ENCODE measurements around the gene NEDD9. TPM values are rescaled to one million over a fixed set of nuclear protein-coding genes. Genes with fewer than 3 reads are reported as not detected.

NEDD9 gene, protein sequence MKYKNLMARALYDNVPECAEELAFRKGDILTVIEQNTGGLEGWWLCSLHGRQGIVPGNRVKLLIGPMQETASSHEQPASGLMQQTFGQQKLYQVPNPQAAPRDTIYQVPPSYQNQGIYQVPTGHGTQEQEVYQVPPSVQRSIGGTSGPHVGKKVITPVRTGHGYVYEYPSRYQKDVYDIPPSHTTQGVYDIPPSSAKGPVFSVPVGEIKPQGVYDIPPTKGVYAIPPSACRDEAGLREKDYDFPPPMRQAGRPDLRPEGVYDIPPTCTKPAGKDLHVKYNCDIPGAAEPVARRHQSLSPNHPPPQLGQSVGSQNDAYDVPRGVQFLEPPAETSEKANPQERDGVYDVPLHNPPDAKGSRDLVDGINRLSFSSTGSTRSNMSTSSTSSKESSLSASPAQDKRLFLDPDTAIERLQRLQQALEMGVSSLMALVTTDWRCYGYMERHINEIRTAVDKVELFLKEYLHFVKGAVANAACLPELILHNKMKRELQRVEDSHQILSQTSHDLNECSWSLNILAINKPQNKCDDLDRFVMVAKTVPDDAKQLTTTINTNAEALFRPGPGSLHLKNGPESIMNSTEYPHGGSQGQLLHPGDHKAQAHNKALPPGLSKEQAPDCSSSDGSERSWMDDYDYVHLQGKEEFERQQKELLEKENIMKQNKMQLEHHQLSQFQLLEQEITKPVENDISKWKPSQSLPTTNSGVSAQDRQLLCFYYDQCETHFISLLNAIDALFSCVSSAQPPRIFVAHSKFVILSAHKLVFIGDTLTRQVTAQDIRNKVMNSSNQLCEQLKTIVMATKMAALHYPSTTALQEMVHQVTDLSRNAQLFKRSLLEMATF
- total RNA-seq (10 to 100 TPM; 21.8 to 38.0 (median 29.1) TPM), polyA plus RNA-seq (20.9 TPM)
- long read RNA-seq, donor 1, full-length matches to known transcripts: 2 of 47 reads
- long read RNA-seq, donor 1, partial matches to known transcripts: 31 of 47 reads
- long read RNA-seq, donor 1, other reads (novel, unspliced or antisense): 14 of 47 reads
- long read RNA-seq, donor 2, full-length matches to known transcripts: 1 of 9 reads
- long read RNA-seq, donor 2, partial matches to known transcripts: 7 of 9 reads
- long read RNA-seq, donor 2, other reads (novel, unspliced or antisense): 1 of 9 reads
- long read RNA-seq, donor 3, full-length matches to known transcripts: 5 of 121 reads
- long read RNA-seq, donor 3, partial matches to known transcripts: 86 of 121 reads
- long read RNA-seq, donor 3, other reads (novel, unspliced or antisense): 30 of 121 reads
- long read RNA-seq, donor 4, partial matches to known transcripts: 8 of 8 reads
- long read RNA-seq, donor 4, other reads (novel, unspliced or antisense): 0 of 8 reads

DNA sequence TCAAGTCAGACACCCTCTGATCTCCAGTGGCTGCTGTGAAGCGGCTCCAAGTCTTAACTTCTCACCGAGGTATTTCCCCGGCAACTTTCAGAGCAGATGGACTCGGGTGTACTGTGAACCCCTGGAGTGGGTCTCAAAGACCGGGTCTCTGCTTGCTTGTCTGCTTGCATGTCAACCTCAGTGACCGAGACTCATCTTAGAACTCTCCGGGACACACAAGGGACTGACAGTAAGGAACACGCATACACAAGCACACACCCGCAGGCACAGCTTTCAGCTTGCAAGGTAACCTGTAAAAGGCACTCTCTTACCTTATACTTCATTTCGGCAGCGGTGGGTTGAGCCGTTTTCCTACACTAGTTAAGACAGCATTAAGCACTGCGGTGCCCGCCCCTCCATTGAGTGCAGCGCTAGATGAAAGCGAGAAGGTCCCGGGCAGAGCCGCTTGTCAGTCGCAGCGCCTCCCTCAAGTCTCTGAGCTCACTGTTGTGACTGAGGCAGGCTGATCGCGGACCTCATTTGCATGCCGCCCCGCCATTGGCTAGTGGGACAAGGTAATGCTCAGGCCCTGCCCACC, at the start of gene NEDD9:
NEDD9 (minus strand) TSS at position 476 of the 577 bp plus-strand sequence; CDS start at position 323, 153 bp downstream.
- Histone ChIP-seq H3K4me1 (ENCODE audit: control insufficient read depth, insufficient read depth, low read length) (peaks cover 14% of the 10 kb centered on the region), H3K4me3 (ENCODE audit: low read length) (peak within 1 kb of the TSS; percentile 75), H3K27ac (ENCODE audit: low read length) (peak within 1 kb of the TSS; percentile 93), H3K27me3 (ENCODE audit: control insufficient read depth, insufficient read depth) (no peaks in the 10 kb centered on the region), H3K9me3 (ENCODE audit: control insufficient read depth, low read length) (no peaks in the 10 kb centered on the region)
- intact Hi-C loops (cut with DNase I): loop anchor here in 2 of 4 donors (5.0 to 10.0 kb wide), 2 partner anchors 60 to 123 kb away; no protein-coding TSS in a partner anchor
- WGBS: under 1% methylated on average over 24 of the region's 24 CpGs
- ATAC-seq: peak; percentile 98 to 99
- DNase-seq: peak; percentile 96 to 98 (median 96)

GRCh38 chr6:11282245-11282644, 49.8 kb upstream of the NEDD9 start:
- Histone ChIP-seq H3K4me3 (ENCODE audit: low read length) (no peak overlapping the region), H3K27ac (ENCODE audit: low read length) (no peak overlapping the region), H3K4me1 (ENCODE audit: control insufficient read depth, insufficient read depth, low read length) (peaks cover 5% of the 10 kb centered on the region), H3K9me3 (ENCODE audit: control insufficient read depth, low read length) (no peaks in the 10 kb centered on the region), H3K27me3 (ENCODE audit: control insufficient read depth, insufficient read depth) (no peaks in the 10 kb centered on the region)
- DNase-seq (no peak), ATAC-seq (no peak)
- WGBS: 92% methylated on average over 2 of the region's 2 CpGs
- intact Hi-C loops (cut with DNase I): no loop called here

- ATAC-seq (no peak), DNase-seq (no peak)
- Histone ChIP-seq H3K9me3 (ENCODE audit: control insufficient read depth, low read length) (no peaks in the 10 kb centered on the region), H3K4me3 (ENCODE audit: low read length) (no peak overlapping the region), H3K27me3 (ENCODE audit: control insufficient read depth, insufficient read depth) (no peaks in the 10 kb centered on the region), H3K4me1 (ENCODE audit: control insufficient read depth, insufficient read depth, low read length) (peaks cover 5% of the 10 kb centered on the region), H3K27ac (ENCODE audit: low read length) (no peak overlapping the region)
- WGBS: 95% methylated on average over 4 of the region's 4 CpGs
- intact Hi-C loops (cut with DNase I): no loop called here
Observed at GRCh38 chr6:11280394-11280793, 47.9 kb upstream of the NEDD9 start.

DNA sequence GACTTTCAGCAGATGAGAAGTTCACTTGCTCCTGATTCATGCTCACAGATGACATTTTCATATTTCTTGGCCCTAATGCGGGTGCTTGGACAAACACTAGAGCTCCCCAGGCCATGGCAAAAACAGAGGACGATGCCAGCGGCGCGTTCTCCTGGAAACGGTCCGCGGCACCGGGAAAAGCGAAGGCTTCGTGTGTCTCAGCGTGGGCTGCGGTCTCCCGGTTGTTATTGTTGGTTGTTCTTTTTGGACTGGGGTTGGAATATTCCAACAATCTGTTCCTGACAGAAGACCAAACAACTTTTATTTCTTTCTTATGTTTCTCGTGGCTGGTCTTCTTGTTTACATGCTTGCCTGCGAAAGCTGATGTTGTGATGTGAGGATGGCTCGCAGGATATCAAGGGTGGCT, 46.8 kb upstream of the NEDD9 start:
- Histone ChIP-seq H3K4me3 (ENCODE audit: low read length) (no peak overlapping the region), H3K9me3 (ENCODE audit: control insufficient read depth, low read length) (no peaks in the 10 kb centered on the region), H3K4me1 (ENCODE audit: control insufficient read depth, insufficient read depth, low read length) (peaks cover 5% of the 10 kb centered on the region), H3K27ac (ENCODE audit: low read length) (no peak overlapping the region), H3K27me3 (ENCODE audit: control insufficient read depth, insufficient read depth) (no peaks in the 10 kb centered on the region)
- ATAC-seq (no peak), DNase-seq (peak in 1 of 3 donors; percentile 54)
- 93% methylated on average over 17 of the region's 17 CpGs for WGBS
- intact Hi-C loops (cut with DNase I): no loop called here

GRCh38 chr6:11278207-11278559, 45.7 kb upstream of the NEDD9 start:
- no peaks in the 10 kb centered on the region for H3K27me3 ChIP-seq (ENCODE audit: control insufficient read depth, insufficient read depth)
- WGBS: 92% methylated on average over 6 of the region's 6 CpGs
- no peak for DNase-seq
- ATAC-seq: no peak
- no peaks in the 10 kb centered on the region for H3K9me3 ChIP-seq (ENCODE audit: control insufficient read depth, low read length)
- intact Hi-C loops (cut with DNase I): no loop called here
- no peak overlapping the region for H3K4me3 ChIP-seq (ENCODE audit: low read length)
- H3K4me1 ChIP-seq (ENCODE audit: control insufficient read depth, insufficient read depth, low read length): peaks cover 5% of the 10 kb centered on the region
- H3K27ac ChIP-seq (ENCODE audit: low read length): no peak overlapping the region

- Histone ChIP-seq H3K4me3 (ENCODE audit: low read length) (no peak overlapping the region), H3K9me3 (ENCODE audit: control insufficient read depth, low read length) (no peaks in the 10 kb centered on the region), H3K4me1 (ENCODE audit: control insufficient read depth, insufficient read depth, low read length) (peaks cover 5% of the 10 kb centered on the region), H3K27ac (ENCODE audit: low read length) (no peak overlapping the region), H3K27me3 (ENCODE audit: control insufficient read depth, insufficient read depth) (no peaks in the 10 kb centered on the region)
- WGBS: 69% methylated on average over 14 of the region's 14 CpGs
- intact Hi-C loops (cut with DNase I): no loop called here
- DNase-seq: peak in 1 of 3 donors; percentile 30
- peak in 1 of 2 donors; percentile 40 for ATAC-seq
Observed at GRCh38 chr6:11277275-11278206, 45.1 kb upstream of the NEDD9 start.

DNA sequence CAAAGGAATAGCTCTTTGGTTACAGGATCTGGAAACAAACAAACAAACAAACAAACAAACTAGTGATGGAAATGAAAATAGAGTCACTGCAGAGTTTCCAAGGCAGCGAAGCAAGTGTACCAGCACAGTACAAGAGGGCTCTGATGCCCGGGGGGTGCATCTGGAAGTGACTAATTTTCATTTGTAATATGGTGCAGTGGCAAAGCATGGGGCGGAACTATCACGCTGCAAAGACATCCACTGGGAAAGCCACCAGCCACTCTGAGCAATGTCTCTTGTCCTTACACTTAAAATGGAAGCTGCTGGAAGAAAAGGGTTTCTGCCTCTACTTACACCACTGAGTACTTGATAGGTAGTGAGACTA, 44.4 kb upstream of the NEDD9 start:
- H3K4me1 ChIP-seq (ENCODE audit: control insufficient read depth, insufficient read depth, low read length): peaks cover 5% of the 10 kb centered on the region
- H3K27me3 ChIP-seq (ENCODE audit: control insufficient read depth, insufficient read depth): no peaks in the 10 kb centered on the region
- WGBS: 96% methylated on average over 4 of the region's 4 CpGs
- H3K9me3 ChIP-seq (ENCODE audit: control insufficient read depth, low read length): no peaks in the 10 kb centered on the region
- H3K4me3 ChIP-seq (ENCODE audit: low read length): no peak overlapping the region
- H3K27ac ChIP-seq (ENCODE audit: low read length): no peak overlapping the region
- DNase-seq: no peak
- intact Hi-C loops (cut with DNase I): no loop called here
- ATAC-seq: no peak

GRCh38 chr6:11276228-11276627, 43.8 kb upstream of the NEDD9 start:
- no peaks in the 10 kb centered on the region for H3K9me3 ChIP-seq (ENCODE audit: control insufficient read depth, low read length)
- WGBS: 97% methylated on average over 8 of the region's 8 CpGs
- no peak overlapping the region for H3K4me3 ChIP-seq (ENCODE audit: low read length)
- DNase-seq (no peak), ATAC-seq (no peak)
- intact Hi-C loops (cut with DNase I): no loop called here
- no peaks in the 10 kb centered on the region for H3K27me3 ChIP-seq (ENCODE audit: control insufficient read depth, insufficient read depth)
- no peak overlapping the region for H3K27ac ChIP-seq (ENCODE audit: low read length)
- H3K4me1 ChIP-seq (ENCODE audit: control insufficient read depth, insufficient read depth, low read length): peaks cover 6% of the 10 kb centered on the region

DNA sequence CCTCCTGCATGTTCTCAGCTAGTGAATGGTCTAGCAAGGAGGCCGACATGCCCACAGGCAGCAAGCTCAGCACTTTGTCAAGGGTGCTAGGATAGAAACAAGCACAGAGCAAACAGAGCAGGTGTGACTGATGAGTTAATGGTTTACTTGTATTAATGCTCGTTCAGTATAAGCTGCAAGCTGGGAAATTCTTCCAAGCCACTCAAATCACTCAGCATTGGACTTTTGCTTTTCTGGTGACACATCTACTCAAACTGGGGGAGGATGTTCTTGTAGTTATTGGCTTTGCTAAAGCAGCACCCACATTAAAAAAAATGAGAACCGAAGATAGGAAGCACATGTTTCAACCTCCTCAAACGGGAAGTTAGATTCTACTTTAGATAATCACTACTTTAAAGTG, 43.1 kb upstream of the NEDD9 start:
- intact Hi-C loops (cut with DNase I): no loop called here
- no peak for ATAC-seq
- 59% methylated on average over 4 of the region's 4 CpGs for WGBS

More for the DNA sequence above, 43.1 kb upstream of the NEDD9 start:
- DNase-seq: no peak
- Histone ChIP-seq H3K4me1 (ENCODE audit: control insufficient read depth, insufficient read depth, low read length) (peaks cover 11% of the 10 kb centered on the region), H3K9me3 (ENCODE audit: control insufficient read depth, low read length) (no peaks in the 10 kb centered on the region), H3K27me3 (ENCODE audit: control insufficient read depth, insufficient read depth) (no peaks in the 10 kb centered on the region), H3K4me3 (ENCODE audit: low read length) (no peak overlapping the region), H3K27ac (ENCODE audit: low read length) (no peak overlapping the region)
